SK-N-MC (cell line): ENCODE measurements around the gene ZNF516.

Experiments
- EZH2 ChIP-seq: fragments of 200-600 bp; sonication (generic); IDR thresholded peaks from one replicate; pipeline ENCODE4 v1.6.1; 2017; ENCODE audit warnings: antibody characterized with exemption
- POLR2AphosphoS5 ChIP-seq: IDR thresholded peaks from 2 replicates; pipeline ENCODE4 v1.6.1; 2012; ENCODE audit warnings: mild to moderate bottlenecking, low read depth, low read length, borderline replicate concordance

DNA sequence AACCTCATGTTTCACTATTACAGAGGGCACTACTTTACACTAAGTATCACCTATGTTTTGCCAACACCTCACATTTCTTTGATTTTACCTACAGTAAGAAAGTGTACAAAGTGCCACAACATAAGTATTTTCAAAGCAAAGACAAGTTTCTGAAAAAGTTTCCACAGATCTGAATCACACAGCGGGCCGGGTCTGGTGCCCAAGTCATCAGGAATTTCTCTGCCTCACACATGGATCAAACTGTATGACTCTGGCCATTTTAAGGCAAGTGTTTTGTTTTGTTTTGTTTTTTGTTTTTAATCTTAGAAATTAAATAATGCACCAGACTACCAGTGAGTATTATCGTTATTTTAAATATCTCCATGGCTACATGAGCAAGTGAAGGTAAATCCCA, 73.4 kb downstream of the ZNF516 start:
- TF ChIP-seq EZH2 (no peak), POLR2AphosphoS5 (no peak)
